Upper lobe of left lung (tissue), 4 donors: Measurements from ENCODE around the gene LRTM1.

ENCODE experiments used
- EP300 ChIP-seq, 4 donors: sonication (generic); formaldehyde crosslinking; IDR thresholded peaks; one replicate each; pipeline ENCODE4 v1.5.1; 2017; ENCODE audit warnings: antibody characterized with exemption in 4 of 4, control low read depth in 2 of 4
- POLR2A ChIP-seq, 4 donors: fragments of 450-650 bp; IDR thresholded peaks; one replicate each; pipeline ENCODE4 v1.5.1; 2016 to 2017; ENCODE audit warnings: antibody characterized with exemption in 4 of 4, mild to moderate bottlenecking in 2 of 4
- TF ChIP-seq, protein P1 (sequence below), 6 experiments: fragments of 450-650 bp in 4 of 6; fragments of 200-600 bp in 2 of 6; sonication (generic) in 2 of 6; IDR thresholded peaks; one replicate each; pipeline ENCODE4 v1.5.1; 2016 to 2019; ENCODE audit warnings: antibody characterized with exemption in 6 of 6

GRCh38 chr3:54870423-54870822 is 57.4 kb downstream of the LRTM1 start:
- TF ChIP-seq EP300 (IDR thresholded peaks at IDR 0.05) (no peak), POLR2A (IDR thresholded peaks at IDR 0.05) (no peak)
- TF ChIP-seq, protein P1, sequence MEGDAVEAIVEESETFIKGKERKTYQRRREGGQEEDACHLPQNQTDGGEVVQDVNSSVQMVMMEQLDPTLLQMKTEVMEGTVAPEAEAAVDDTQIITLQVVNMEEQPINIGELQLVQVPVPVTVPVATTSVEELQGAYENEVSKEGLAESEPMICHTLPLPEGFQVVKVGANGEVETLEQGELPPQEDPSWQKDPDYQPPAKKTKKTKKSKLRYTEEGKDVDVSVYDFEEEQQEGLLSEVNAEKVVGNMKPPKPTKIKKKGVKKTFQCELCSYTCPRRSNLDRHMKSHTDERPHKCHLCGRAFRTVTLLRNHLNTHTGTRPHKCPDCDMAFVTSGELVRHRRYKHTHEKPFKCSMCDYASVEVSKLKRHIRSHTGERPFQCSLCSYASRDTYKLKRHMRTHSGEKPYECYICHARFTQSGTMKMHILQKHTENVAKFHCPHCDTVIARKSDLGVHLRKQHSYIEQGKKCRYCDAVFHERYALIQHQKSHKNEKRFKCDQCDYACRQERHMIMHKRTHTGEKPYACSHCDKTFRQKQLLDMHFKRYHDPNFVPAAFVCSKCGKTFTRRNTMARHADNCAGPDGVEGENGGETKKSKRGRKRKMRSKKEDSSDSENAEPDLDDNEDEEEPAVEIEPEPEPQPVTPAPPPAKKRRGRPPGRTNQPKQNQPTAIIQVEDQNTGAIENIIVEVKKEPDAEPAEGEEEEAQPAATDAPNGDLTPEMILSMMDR (IDR thresholded peaks at IDR 0.05), result peak in 4 of 6 experiments; percentile 25 to 58 (median 52)
